Activated B cell treated with CpG ODN at 0.5 μM for 24 hours (primary cell): ENCODE measurements around the gene RNF13. TPM values are rescaled to one million over a fixed set of nuclear protein-coding genes. Genes with fewer than 3 reads are reported as not detected.

ENCODE experiments used
- ATAC-seq: fragments of 200-7000 bp; cut with Tn5 transposase; one replicate; pipeline ENCODE4 v1.10.0; 2021; ENCODE audit warnings: low read depth, mild to moderate bottlenecking, moderate library complexity
- CTCF ChIA-PET: fragments of 350-600 bp; sonication (Branson Sonifier 250); formaldehyde crosslinking; loops from one replicate; lab custom pipeline; 2021; ENCODE audit warnings: antibody characterized with exemption; lab: Charles Lee
- POLR2A ChIA-PET: fragments of 350-600 bp; sonication (Branson Sonifier 250); formaldehyde crosslinking; loops from one replicate; lab custom pipeline; 2021; ENCODE audit warnings: antibody characterized with exemption; lab: Charles Lee
- DNase-seq: peaks from one replicate; pipeline ENCODE4 v3.0.0; 2022
- H3K27ac Mint-ChIP-seq: one replicate; pipeline ENCODE4 v1.8.0; 2020; ENCODE audit warnings: mixed read lengths
- H3K27me3 Mint-ChIP-seq: one replicate; pipeline ENCODE4 v1.8.0; 2021; ENCODE audit warnings: mixed read lengths
- H3K36me3 Mint-ChIP-seq: one replicate; pipeline ENCODE4 v1.8.0; 2021; ENCODE audit warnings: low read depth, mixed read lengths
- H3K4me1 Mint-ChIP-seq: one replicate; pipeline ENCODE4 v1.8.0; 2021; ENCODE audit warnings: mixed read lengths
- H3K4me3 Mint-ChIP-seq: one replicate; pipeline ENCODE4 v1.8.0; 2020; ENCODE audit warnings: mild to moderate bottlenecking, mixed read lengths
- H3K9me3 Mint-ChIP-seq: one replicate; pipeline ENCODE4 v1.8.0; 2020; ENCODE audit warnings: mixed read lengths
- CTCF ChIP-seq: fragments of 200-600 bp; IDR thresholded peaks from one replicate; pipeline ENCODE4 v1.8.0; 2022; ENCODE audit warnings: antibody characterized with exemption, mild to moderate bottlenecking
- intact Hi-C: fragments of 100-400 bp; cut with micrococcal nuclease; formaldehyde crosslinking; loops from one replicate; pipeline ENCODE4 v1.15.1; 2024
- total RNA-seq: library from RNA; stranded (reverse); gene quantifications from 2 replicates; pipeline ENCODE4 v1.2.3, GENCODE V29; 2022

The RNF13 gene
- total RNA-seq, 1 donor from 2014 or later: 57.6 TPM

- peaks cover 15% of the 10 kb centered on the region for H3K36me3 Mint-ChIP-seq
- no peak for TF ChIP-seq CTCF
- H3K4me3 Mint-ChIP-seq: no peak overlapping the region
- H3K4me1 Mint-ChIP-seq: peaks cover 30% of the 10 kb centered on the region
- H3K9me3 Mint-ChIP-seq: no peaks in the 10 kb centered on the region
- ChIA-PET POLR2A (interaction anchor here (2.0 kb wide), 1 partner anchor 58 kb away, joined by 10 read pairs; the partner anchor contains the start of gene COMMD2), CTCF (interaction anchor here (1.8 to 3.6 kb wide), 3 partner anchors 40 to 127 kb away, joined by 4 to 40 read pairs (median 34); no protein-coding TSS in a partner anchor)
- DNase-seq: no peak
- H3K27me3 Mint-ChIP-seq: peaks cover 7% of the 10 kb centered on the region
- intact Hi-C loops: loop anchor here (2.0 to 10.0 kb wide), 5 partner anchors 21 to 893 kb away; partner anchors contain the start of genes ERICH6, HLTF, HPS3 and PFN2
- H3K27ac Mint-ChIP-seq: no peak overlapping the region
- ATAC-seq: no peak
Observed at GRCh38 chr3:149809699-149810098, 3.3 kb upstream of the RNF13 start.

GRCh38 chr3:149810846-149811245 lies 2.2 kb upstream of the RNF13 start:
- Mint-ChIP-seq H3K27me3 (peaks cover 3% of the 10 kb centered on the region), H3K4me1 (peaks cover 40% of the 10 kb centered on the region), H3K36me3 (peaks cover 15% of the 10 kb centered on the region), H3K27ac (no peak overlapping the region), H3K9me3 (no peaks in the 10 kb centered on the region), H3K4me3 (no peak overlapping the region)
- DNase-seq (no peak), ATAC-seq (no peak)
- CTCF ChIA-PET: interaction anchor here (0.7 to 1.2 kb wide), 2 partner anchors 30 to 37 kb away, joined by 3 read pairs; no protein-coding TSS in a partner anchor
- TF ChIP-seq CTCF: no peak
- intact Hi-C loops: loop anchor here (5.0 to 10.0 kb wide), 4 partner anchors 161 to 891 kb away; partner anchors contain the start of genes ERICH6, HLTF, HPS3 and PFN2
- POLR2A ChIA-PET: no interaction called here

GRCh38 chr3:149812165-149812605 lies 830 bp upstream of the RNF13 start:
- CTCF ChIA-PET: no interaction called here

GRCh38 chr3:149813367-149814281 lies 609 bp downstream of the RNF13 start:
- Mint-ChIP-seq H3K4me3 (peak overlapping the region; percentile 99), H3K9me3 (no peaks in the 10 kb centered on the region), H3K4me1 (peaks cover 57% of the 10 kb centered on the region), H3K36me3 (peaks cover 18% of the 10 kb centered on the region), H3K27ac (peak overlapping the region; percentile 100), H3K27me3 (no peaks in the 10 kb centered on the region)
- TF ChIP-seq CTCF: no peak
- CTCF ChIA-PET: interaction anchor here (1.4 to 2.2 kb wide), 2 partner anchors 41 to 61 kb away, joined by 3 to 7 read pairs; partner anchors contain the start of gene COMMD2
- POLR2A ChIA-PET: interaction anchor here (0.9 to 3.0 kb wide), 6 partner anchors 31 to 789 kb away, joined by 3 to 23 read pairs (median 3); partner anchors contain the start of genes COMMD2, PFN2, SELENOT and TSC22D2
- ATAC-seq: peak; percentile 8
- intact Hi-C loops: loop anchor here (1.0 to 10.0 kb wide), 9 partner anchors 159 to 949 kb away; partner anchors contain the start of genes EIF2A, ERICH6, HLTF and HPS3
- DNase-seq: no peak

More at GRCh38 chr3:149812165-149812605, 830 bp upstream of the RNF13 start:
- TF ChIP-seq CTCF: no peak
- Mint-ChIP-seq H3K9me3 (no peaks in the 10 kb centered on the region), H3K4me3 (peak overlapping the region; percentile 99), H3K36me3 (peaks cover 18% of the 10 kb centered on the region), H3K27me3 (peaks cover 3% of the 10 kb centered on the region), H3K4me1 (peaks cover 47% of the 10 kb centered on the region), H3K27ac (peak overlapping the region; percentile 100)
- intact Hi-C loops: loop anchor here (1.0 to 10.0 kb wide), 11 partner anchors 47 to 951 kb away; partner anchors contain the start of genes COMMD2, ERICH6, GYG1 and HLTF
- DNase-seq: no peak
- no peak for ATAC-seq
- POLR2A ChIA-PET: interaction anchor here (1.0 to 3.0 kb wide), 4 partner anchors 41 to 791 kb away, joined by 3 to 23 read pairs (median 4); partner anchors contain the start of genes COMMD2, PFN2 and SELENOT
